T-helper 2 cell treated with Interferon-gamma antibody and Interleukin-4, amounts not matched to agents 100 ng/mL and 5 ng/mL, for 36 hours (primary cell): ENCODE data around the gene LHPP. TPM values are rescaled to one million over a fixed set of nuclear protein-coding genes. Genes with fewer than 3 reads are reported as not detected.

Experiments
- intact Hi-C: fragments of 100-400 bp; cut with micrococcal nuclease; formaldehyde crosslinking; loops from one replicate; pipeline ENCODE4 v1.15.1; 2023
- total RNA-seq: library from RNA; stranded (reverse); gene quantifications from 2 replicates; pipeline ENCODE4 v1.2.3, GENCODE V29; 2022

The LHPP gene
- total RNA-seq, 1 donor from 2014 or later = 18.0 TPM

GRCh38 chr10:124616836-124617130 lies 155.2 kb downstream of the LHPP start:
- intact Hi-C loops = no loop called here

DNA sequence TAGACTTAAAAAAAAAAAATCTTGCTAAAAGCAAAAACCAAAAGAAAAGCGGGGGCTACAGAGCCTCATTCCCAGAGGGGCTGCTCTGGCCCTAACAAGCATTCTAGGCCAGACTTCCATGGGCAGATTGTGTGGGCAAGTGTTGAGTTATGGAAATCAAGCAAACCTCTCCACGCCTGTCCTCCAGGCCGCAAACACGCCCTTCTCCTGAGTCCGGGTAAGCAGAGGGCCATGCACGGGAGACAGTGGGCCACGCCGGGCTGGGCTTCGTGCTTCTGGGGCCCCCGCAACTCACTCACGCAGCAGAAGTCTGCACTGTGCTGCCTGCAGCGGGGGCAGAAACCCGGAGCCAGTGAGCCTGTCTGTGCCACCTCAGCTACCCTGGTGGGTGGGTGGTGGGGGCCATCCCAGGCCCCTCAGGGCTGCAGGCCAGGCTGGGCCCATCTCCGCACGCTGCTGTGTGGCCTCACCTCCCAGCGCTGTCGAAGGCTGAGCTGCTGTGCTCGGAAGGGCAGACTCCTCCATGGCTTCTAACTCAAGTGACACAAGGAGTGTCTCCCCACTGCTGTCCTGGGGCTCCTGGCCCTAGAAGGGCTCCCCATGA lies 156.9 kb downstream of the LHPP start:
- intact Hi-C loops = no loop called here

- intact Hi-C loops = no loop called here
Observed at GRCh38 chr10:124619195-124619594, 157.6 kb downstream of the LHPP start.

GRCh38 chr10:124619802-124620490 lies 158.3 kb downstream of the LHPP start:
- intact Hi-C loops = no loop called here

- intact Hi-C loops = no loop called here
Observed at GRCh38 chr10:124621637-124622036, 160.0 kb downstream of the LHPP start.

GRCh38 chr10:124622158-124622557 lies 160.5 kb downstream of the LHPP start:
- intact Hi-C loops = no loop called here

- intact Hi-C loops = no loop called here
Observed at GRCh38 chr10:124622866-124623536, 161.4 kb downstream of the LHPP start.

DNA sequence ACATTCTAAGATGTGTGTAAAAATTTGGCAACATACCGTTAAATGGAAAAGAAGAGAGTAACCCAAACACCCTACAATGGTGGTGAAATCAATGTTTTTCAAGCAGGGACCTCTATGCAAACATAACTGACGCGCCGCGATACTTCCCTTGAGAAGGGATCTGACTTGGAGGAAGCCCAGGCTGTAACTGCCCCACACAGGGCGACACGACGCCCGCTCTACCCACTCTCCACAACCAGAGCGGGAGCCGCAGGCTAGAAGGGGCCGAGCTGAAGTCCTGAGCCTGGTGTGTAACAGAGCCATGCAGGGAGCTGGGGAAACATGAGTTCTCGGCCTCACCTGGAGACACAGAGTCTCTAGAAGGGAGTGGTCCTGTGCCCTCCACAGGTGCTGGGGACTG lies 162.4 kb downstream of the LHPP start:
- intact Hi-C loops = no loop called here

GRCh38 chr10:124624466-124624865 lies 162.8 kb downstream of the LHPP start:
- intact Hi-C loops = no loop called here

DNA sequence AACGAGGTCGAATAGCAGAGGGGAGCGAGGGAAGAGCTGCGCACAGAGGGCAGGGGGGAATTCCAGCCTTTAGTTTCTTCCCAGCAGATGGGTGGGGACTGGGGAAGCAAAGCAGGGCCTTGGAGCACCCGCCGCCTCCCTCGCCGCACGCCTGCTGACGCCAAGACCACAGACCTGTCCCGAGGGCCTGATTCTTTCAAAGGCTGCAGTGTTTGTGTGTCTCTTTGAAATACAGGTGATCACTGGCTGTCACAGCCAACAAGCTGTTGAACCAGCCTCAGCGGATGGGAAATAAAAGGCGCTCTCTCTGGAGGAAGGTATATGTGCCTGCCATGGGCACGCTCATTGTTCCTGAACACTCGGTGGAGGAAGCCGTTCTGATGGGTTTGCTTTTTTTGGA lies 163.3 kb downstream of the LHPP start:
- intact Hi-C loops = loop anchor here (5.0 kb wide), 1 partner anchor 78 kb away; no protein-coding TSS in a partner anchor

DNA sequence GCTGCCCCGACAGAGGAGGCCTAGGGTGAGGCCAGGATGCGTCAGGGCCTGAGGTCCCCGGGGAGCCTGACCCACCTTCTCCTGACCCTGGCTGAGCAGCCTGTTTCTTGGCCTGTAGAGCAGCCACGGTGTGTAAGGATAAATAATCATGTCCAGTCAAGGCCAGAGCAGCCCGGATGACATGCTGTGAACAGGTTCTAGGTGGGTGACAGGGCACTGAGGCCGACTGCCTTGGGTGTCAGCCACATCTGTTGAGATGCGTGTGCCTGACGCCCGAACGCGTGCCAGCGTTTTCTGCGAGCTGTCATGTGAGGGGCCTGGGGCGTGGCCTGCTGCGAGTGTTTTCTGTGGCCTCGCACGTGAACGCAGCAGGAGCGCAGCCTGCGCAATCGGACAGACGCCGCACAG lies 164.2 kb downstream of the LHPP start:
- intact Hi-C loops = loop anchor here (5.0 kb wide), 1 partner anchor 79 kb away; no protein-coding TSS in a partner anchor

GRCh38 chr10:124626759-124627380 lies 165.2 kb downstream of the LHPP start:
- intact Hi-C loops = loop anchor here (1.0 to 5.0 kb wide), 3 partner anchors 80 to 114 kb away; no protein-coding TSS in a partner anchor

DNA sequence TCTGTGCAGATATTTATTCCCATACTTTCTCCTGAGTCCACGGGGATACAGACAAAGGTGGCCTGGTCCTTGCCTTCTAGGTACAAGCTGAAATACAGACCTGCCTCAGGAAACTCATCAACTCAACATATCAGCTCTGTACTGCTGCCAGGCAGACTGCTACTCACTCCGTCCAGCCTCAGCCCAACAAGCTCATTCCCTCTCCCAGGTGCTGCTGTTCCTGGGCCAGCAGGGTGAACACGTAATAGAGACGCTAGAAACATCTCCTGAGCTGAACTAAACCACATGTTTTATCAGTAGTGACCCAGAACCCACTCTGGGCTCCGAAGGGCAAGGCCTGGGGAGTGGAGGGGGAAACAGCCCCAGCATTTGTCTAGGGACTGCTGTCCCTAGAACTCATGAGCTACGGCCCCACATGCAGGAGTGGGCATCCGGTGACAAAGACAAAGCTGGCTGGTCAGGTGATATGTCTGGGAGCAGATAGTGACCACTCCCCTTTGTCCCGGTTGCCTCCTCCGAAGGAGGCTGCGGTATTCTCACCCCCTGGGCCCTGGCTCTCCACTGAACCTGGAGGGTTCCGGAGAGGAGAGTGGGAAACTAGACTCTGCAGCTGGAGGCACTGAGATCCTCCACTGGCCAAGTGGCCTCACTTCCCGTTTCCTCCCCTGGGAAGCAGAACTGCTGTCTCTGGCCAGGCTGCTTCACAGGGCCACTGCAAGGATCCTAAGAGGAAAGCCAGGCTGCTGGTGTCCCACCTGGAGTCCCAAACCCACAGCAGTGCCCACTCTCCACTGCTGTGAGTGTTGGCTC lies 166.4 kb downstream of the LHPP start:
- intact Hi-C loops = loop anchor here (1.0 to 5.0 kb wide), 3 partner anchors 81 to 113 kb away; no protein-coding TSS in a partner anchor

GRCh38 chr10:124628676-124629021 lies 167.0 kb downstream of the LHPP start:
- intact Hi-C loops = loop anchor here (5.0 kb wide), 1 partner anchor 81 kb away; no protein-coding TSS in a partner anchor

GRCh38 chr10:124629415-124629814 lies 167.8 kb downstream of the LHPP start:
- intact Hi-C loops = loop anchor here (5.0 kb wide), 1 partner anchor 82 kb away; no protein-coding TSS in a partner anchor

DNA sequence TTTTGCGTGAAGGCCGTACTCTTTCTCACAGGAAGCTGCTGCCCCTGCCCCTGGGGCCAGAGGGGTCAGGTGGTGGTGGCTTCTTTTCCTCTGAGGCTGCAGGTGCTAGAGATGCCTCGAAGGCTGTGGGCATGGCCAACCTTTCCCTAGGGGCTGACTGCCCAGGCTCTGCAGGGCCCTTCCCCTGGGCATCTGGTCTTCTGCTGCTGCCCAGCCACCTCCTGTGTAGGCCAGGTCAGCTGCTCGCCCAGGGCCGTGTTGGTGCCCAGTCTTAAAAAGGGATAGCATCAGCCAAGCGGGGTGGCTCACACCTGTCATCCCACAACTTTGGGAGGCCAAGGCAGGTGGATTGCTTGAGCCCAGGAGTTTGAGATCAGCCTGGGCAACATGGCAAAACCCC lies 168.2 kb downstream of the LHPP start:
- intact Hi-C loops = loop anchor here (5.0 kb wide), 1 partner anchor 83 kb away; no protein-coding TSS in a partner anchor

DNA sequence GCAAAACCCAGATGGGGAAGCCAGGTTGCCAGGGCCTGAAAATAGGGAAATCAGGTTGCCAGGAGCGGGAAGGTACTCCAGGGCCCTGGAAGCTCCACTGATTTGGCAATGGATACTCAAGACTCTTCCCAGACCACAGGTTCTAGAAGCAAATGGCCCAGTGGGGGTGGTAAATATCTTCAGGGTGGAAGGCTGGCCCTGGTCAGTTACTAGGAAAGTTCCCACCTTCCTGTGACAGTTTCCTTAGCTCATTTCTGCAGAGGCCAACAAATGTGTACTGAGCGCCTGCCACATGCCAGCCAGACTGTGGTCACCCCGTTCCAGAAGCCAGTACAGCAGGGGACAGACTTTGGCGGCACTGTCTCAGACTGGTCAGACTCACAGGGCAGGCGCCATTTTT lies 168.9 kb downstream of the LHPP start:
- intact Hi-C loops = no loop called here

- intact Hi-C loops = loop anchor here (1.0 kb wide), 1 partner anchor 109 kb away; no protein-coding TSS in a partner anchor
Observed at GRCh38 chr10:124632064-124632531, 170.5 kb downstream of the LHPP start.

DNA sequence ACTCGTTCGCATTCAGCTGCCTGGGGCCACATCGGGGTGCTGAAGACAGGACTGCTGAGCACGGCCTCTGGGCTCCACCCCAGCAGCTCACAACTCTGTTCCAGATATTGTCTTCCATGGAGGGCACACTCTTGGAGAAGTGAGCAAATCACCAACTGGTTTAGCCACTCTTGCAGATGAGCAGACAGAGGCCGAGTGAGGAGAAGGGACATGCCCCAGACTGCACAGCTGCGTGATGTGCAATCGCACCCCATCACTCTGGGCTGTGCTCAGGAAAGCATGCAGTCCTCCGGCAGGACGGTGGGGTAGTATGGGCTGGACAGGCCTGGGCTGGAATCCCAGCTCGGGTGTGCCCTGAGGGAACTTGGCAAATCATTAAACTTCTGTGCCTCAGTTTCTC lies 170.9 kb downstream of the LHPP start:
- intact Hi-C loops = loop anchor here (1.0 kb wide), 1 partner anchor 109 kb away; no protein-coding TSS in a partner anchor

- intact Hi-C loops = no loop called here
Observed at GRCh38 chr10:124636271-124636995, 174.8 kb downstream of the LHPP start.
